Endothelial cell of umbilical vein (primary cell): ENCODE data around the gene PLEKHA3. TPM values are rescaled to one million over a fixed set of nuclear protein-coding genes. Genes with fewer than 3 reads are reported as not detected.
A peak's percentile ranks its signal among the peaks of the same experiment; 100 is the strongest.

Source experiments
- BruUV-seq: library from RNA; stranded (reverse); fragments of 400-500 nt; replicated peaks from 2 replicates; lab custom pipeline; 2021; lab: Mats Ljungman, UMichigan
- CTCF ChIA-PET: fragments of 300-600, 350-600 bp; sonication (Branson Sonifier 250); formaldehyde crosslinking; loops from one replicate; lab custom pipeline; 2021; ENCODE audit warnings: antibody characterized with exemption, inconsistent platforms; lab: Charles Lee
- POLR2A ChIA-PET: fragments of 300-600, 350-600 bp; sonication (Branson Sonifier 250); formaldehyde crosslinking; loops from one replicate; lab custom pipeline; 2021; ENCODE audit warnings: antibody characterized with exemption, inconsistent platforms; lab: Charles Lee
- DNase-seq: peaks from one replicate; pipeline ENCODE4 v3.0.0-alpha.2; 2011; ENCODE audit warnings: low read depth, low spot score
- FAIRE-seq: peaks from 2 replicates; lab custom pipeline; 2011; peaks lifted over from hg19 to GRCh38; lab: Jason Lieb, UNC
- H2AFZ ChIP-seq: 2 replicates; pipeline ENCODE4 v1.6.0; 2012; ENCODE audit warnings: low read depth, low read length, control low read depth, inconsistent platforms
- H3K27ac ChIP-seq: 2 replicates; pipeline ENCODE4 v1.5.1; 2011; ENCODE audit warnings: low read depth, mild to moderate bottlenecking, control low read depth, low read length, moderate library complexity; ENCODE audit not compliant: insufficient read depth
- H3K27me3 ChIP-seq, 2 experiments: 2 replicates each; pipeline versions ENCODE4 v1.6.0 to v1.6.1; 2011; ENCODE audit warnings: low read length in 2 of 2, mixed read lengths in 1 of 2; ENCODE audit not compliant: control insufficient read depth in 2 of 2, insufficient read depth in 2 of 2
- H3K36me3 ChIP-seq, 2 experiments: 2 replicates in 1 of 2; 3 replicates in 1 of 2; pipeline ENCODE4 v1.5.1; 2011; ENCODE audit warnings: low read length in 2 of 2, mild to moderate bottlenecking in 1 of 2, moderate library complexity in 1 of 2; ENCODE audit not compliant: control insufficient read depth in 2 of 2, insufficient read depth in 2 of 2; ENCODE audit errors: extremely low read depth in 1 of 2
- H3K4me1 ChIP-seq: 3 replicates; pipeline ENCODE4 v1.5.1; 2011; ENCODE audit warnings: mild to moderate bottlenecking, low read length; ENCODE audit not compliant: control insufficient read depth, insufficient read depth; ENCODE audit errors: extremely low read depth
- H3K4me2 ChIP-seq: 2 replicates; pipeline ENCODE4 v1.6.1; 2011; ENCODE audit warnings: low read length, control low read depth, mixed read lengths; ENCODE audit not compliant: insufficient read depth
- H3K4me3 ChIP-seq, 3 experiments: fragments of 200-600 bp in 1 of 3; sonication (generic), shearing (Covaris generic) in 1 of 3; replicated peaks in 1 of 3; 2 replicates each; pipeline ENCODE4 v1.5.1; 2011 to 2016; ENCODE audit warnings: control low read depth in 3 of 3, low read length in 3 of 3, mild to moderate bottlenecking in 2 of 3, inconsistent platforms in 1 of 3, low read depth in 1 of 3, moderate library complexity in 1 of 3; ENCODE audit not compliant: insufficient read depth in 1 of 3
- H3K79me2 ChIP-seq: 2 replicates; pipeline ENCODE4 v1.6.0; 2012; ENCODE audit warnings: low read length, inconsistent platforms; ENCODE audit not compliant: control insufficient read depth, insufficient read depth
- H3K9ac ChIP-seq: replicated peaks from 2 replicates; pipeline ENCODE3; 2011; ENCODE audit warnings: low read length, control low read depth; ENCODE audit not compliant: insufficient read depth; ENCODE audit errors: extremely low read depth
- H3K9me1 ChIP-seq: replicated peaks from 3 replicates; pipeline ENCODE4 v1.6.0; 2011; ENCODE audit warnings: mild to moderate bottlenecking, low read length; ENCODE audit not compliant: control insufficient read depth, insufficient read depth; ENCODE audit errors: extremely low read depth
- H3K9me3 ChIP-seq: replicated peaks from 2 replicates; pipeline ENCODE4 v1.5.1; 2012; ENCODE audit warnings: low read length, inconsistent platforms; ENCODE audit not compliant: control insufficient read depth, insufficient read depth
- H4K20me1 ChIP-seq: replicated peaks from 2 replicates; pipeline ENCODE3; 2011; ENCODE audit warnings: mild to moderate bottlenecking, low read length; ENCODE audit not compliant: control insufficient read depth, insufficient read depth; ENCODE audit errors: extremely low read depth
- EZH2 ChIP-seq: IDR thresholded peaks from 2 replicates; pipeline ENCODE4 v1.6.1; 2012; ENCODE audit warnings: borderline replicate concordance, low read depth, mild to moderate bottlenecking, moderate library complexity, low read length, inconsistent platforms; ENCODE audit not compliant: severe bottlenecking
- FOS ChIP-seq: IDR thresholded peaks from 2 replicates; pipeline ENCODE4 v1.6.1; 2011; ENCODE audit warnings: mild to moderate bottlenecking, low read length, moderate library complexity, borderline replicate concordance; ENCODE audit not compliant: insufficient read depth
- GATA2 ChIP-seq: IDR thresholded peaks from 2 replicates; pipeline ENCODE4 v1.7.0; 2011; ENCODE audit warnings: low read depth, mild to moderate bottlenecking, moderate library complexity, mixed read lengths, low read length; ENCODE audit not compliant: insufficient read length, insufficient read depth
- JUN ChIP-seq: IDR thresholded peaks from 2 replicates; pipeline ENCODE4 v1.6.1; 2011; ENCODE audit warnings: borderline replicate concordance, low read depth; ENCODE audit not compliant: insufficient read length, insufficient read depth
- MAX ChIP-seq: IDR thresholded peaks from 2 replicates; pipeline ENCODE4 v1.6.1; 2011; ENCODE audit not compliant: insufficient read depth, insufficient read length
- MYC ChIP-seq: IDR thresholded peaks from one replicate; pipeline ENCODE4 v1.6.1; 2011; ENCODE audit warnings: mild to moderate bottlenecking, low read depth, low read length
- POLR2A ChIP-seq: IDR thresholded peaks from 2 replicates; pipeline ENCODE4 v1.6.1; 2012; ENCODE audit warnings: low read depth, mild to moderate bottlenecking, control low read depth, low read length
- POLR2AphosphoS5 ChIP-seq: IDR thresholded peaks from 2 replicates; pipeline ENCODE4 v1.6.1; 2012; ENCODE audit warnings: low read depth, mild to moderate bottlenecking, control low read depth, low read length, moderate library complexity; ENCODE audit not compliant: insufficient read depth
- dilution Hi-C: fragments of 300-500 bp; cut with MboI; formaldehyde crosslinking; loops from one replicate; pipeline ENCODE4 v1.15.0; 2019; ENCODE audit warnings: low sequenced_read_pairs; ENCODE audit not compliant: extremely low pct_ligation_motif_present
- intact Hi-C: fragments of 100-400 bp; cut with micrococcal nuclease; formaldehyde crosslinking; loops from one replicate; pipeline ENCODE4 v1.10.0; 2022
- polyA plus RNA-seq, 4 experiments: library from polyadenylated mRNA; depleted of rRNA in 3 of 4; stranded (reverse) in 3 of 4; unstranded in 1 of 4; fragments of >200 nt; gene quantifications; 2 replicates each; pipeline versions ENCODE4 v1.2.1 to v1.2.3, GENCODE V29; 2011 to 2012; ENCODE audit warnings: missing spikeins in 1 of 4
- total RNA-seq: library from RNA; stranded (reverse); gene quantifications from 2 replicates; pipeline ENCODE4 v1.2.3, GENCODE V29; 2021
- TF ChIP-seq, protein P1 (sequence below), 2 donors: IDR thresholded peaks; 1 replicate in 1 of 2; 2 replicates in 1 of 2; pipeline ENCODE4 v1.5.1; 2011; ENCODE audit warnings: low read length in 2 of 2, mild to moderate bottlenecking in 2 of 2, moderate library complexity in 2 of 2, control low read depth in 1 of 2, inconsistent platforms in 1 of 2, low read depth in 1 of 2; ENCODE audit not compliant: insufficient read depth in 1 of 2; ENCODE audit errors: extremely low read depth in 1 of 2

PLEKHA3 gene
- total and polyA plus RNA-seq, 2 donors (not counting 3 experiments of a cell fraction or from before 2014, with no cell fraction given) = 4.1 to 24.6 TPM

DNA sequence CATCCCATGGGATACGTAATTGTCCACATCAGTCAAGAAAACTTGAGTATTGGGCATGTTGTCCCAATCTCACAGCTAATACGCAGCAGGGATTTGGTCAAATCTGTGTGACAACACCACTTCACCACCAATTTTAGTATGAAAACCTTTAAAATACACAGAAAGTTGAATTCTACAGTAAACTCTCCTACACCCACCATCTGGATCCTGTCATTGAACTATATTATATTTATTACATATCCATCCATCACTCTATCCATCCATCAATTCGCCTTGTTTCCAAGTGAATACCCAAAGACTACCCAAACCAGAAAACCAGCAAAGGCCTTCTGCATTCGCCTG, 1.0 kb upstream of the PLEKHA3 start:
- Histone ChIP-seq H3K4me1 (peaks cover 30% of the 10 kb centered on the region), H4K20me1 (no peaks in the 10 kb centered on the region), H3K4me2 (peak overlapping the region; percentile 85), H3K79me2 (peaks cover 37% of the 10 kb centered on the region), H3K9me3 (no peaks in the 10 kb centered on the region), H3K36me3 (no peaks in the 10 kb centered on the region), H3K9me1 (no peaks in the 10 kb centered on the region), H3K9ac (peak overlapping the region; percentile 87), H3K27me3 (no peaks in the 10 kb centered on the region), H3K27ac (peak overlapping the region; percentile 88), H3K4me3 (peak overlapping the region in 1 of 3 experiments; percentile 51), H2AFZ (peak overlapping the region; percentile 81)
- FAIRE-seq (no peak), DNase-seq (no peak)
- TF ChIP-seq, protein P1, sequence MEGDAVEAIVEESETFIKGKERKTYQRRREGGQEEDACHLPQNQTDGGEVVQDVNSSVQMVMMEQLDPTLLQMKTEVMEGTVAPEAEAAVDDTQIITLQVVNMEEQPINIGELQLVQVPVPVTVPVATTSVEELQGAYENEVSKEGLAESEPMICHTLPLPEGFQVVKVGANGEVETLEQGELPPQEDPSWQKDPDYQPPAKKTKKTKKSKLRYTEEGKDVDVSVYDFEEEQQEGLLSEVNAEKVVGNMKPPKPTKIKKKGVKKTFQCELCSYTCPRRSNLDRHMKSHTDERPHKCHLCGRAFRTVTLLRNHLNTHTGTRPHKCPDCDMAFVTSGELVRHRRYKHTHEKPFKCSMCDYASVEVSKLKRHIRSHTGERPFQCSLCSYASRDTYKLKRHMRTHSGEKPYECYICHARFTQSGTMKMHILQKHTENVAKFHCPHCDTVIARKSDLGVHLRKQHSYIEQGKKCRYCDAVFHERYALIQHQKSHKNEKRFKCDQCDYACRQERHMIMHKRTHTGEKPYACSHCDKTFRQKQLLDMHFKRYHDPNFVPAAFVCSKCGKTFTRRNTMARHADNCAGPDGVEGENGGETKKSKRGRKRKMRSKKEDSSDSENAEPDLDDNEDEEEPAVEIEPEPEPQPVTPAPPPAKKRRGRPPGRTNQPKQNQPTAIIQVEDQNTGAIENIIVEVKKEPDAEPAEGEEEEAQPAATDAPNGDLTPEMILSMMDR (IDR thresholded peaks at IDR 0.05; ENCODE audit: extremely low read depth in 1 of 2, insufficient read depth in 1 of 2, low read depth in 1 of 2, low read length in 2 of 2) = no peak
- TF ChIP-seq MAX (no peak), MYC (no peak), FOS (no peak), GATA2 (no peak), POLR2AphosphoS5 (no peak), EZH2 (no peak), JUN (no peak), POLR2A (no peak)
- ChIA-PET CTCF (no interaction called here), POLR2A (no interaction called here)
- intact Hi-C loops = loop anchor here (1.0 kb wide), 1 partner anchor 435 kb away; no protein-coding TSS in a partner anchor
- dilution Hi-C loops = no loop called here
- no TSS peak for BruUV-seq
